Progenitor cell of endocrine pancreas (in vitro differentiated cells): Measurements from ENCODE around the gene PTGS1. TPM values are rescaled to one million over a fixed set of nuclear protein-coding genes. Genes with fewer than 3 reads are reported as not detected.

Experiments
- DNase-seq: peaks from one replicate; pipeline ENCODE4 v3.0.0; 2021; ENCODE audit warnings: low spot score; ENCODE audit not compliant: unreplicated experiment
- H3K27ac Mint-ChIP-seq: 2 replicates; pipeline ENCODE4 v1.8.0; 2021; ENCODE audit warnings: mild to moderate bottlenecking, moderate library complexity, mixed read lengths
- H3K27me3 Mint-ChIP-seq: 2 replicates; pipeline ENCODE4 v1.8.0; 2021; ENCODE audit warnings: mixed read lengths
- H3K36me3 Mint-ChIP-seq: 2 replicates; pipeline ENCODE4 v1.8.0; 2022; ENCODE audit warnings: mixed read lengths; ENCODE audit not compliant: insufficient read depth
- H3K4me1 Mint-ChIP-seq: 2 replicates; pipeline ENCODE4 v1.8.0; 2021; ENCODE audit warnings: low read depth, mixed read lengths
- H3K4me3 Mint-ChIP-seq: 2 replicates; pipeline ENCODE4 v1.8.0; 2021; ENCODE audit warnings: low read depth, mild to moderate bottlenecking, moderate library complexity, mixed read lengths
- H3K9me3 Mint-ChIP-seq: 2 replicates; pipeline ENCODE4 v1.8.0; 2021; ENCODE audit warnings: low read depth, mixed read lengths
- total RNA-seq: library from RNA; stranded (reverse); gene quantifications from 2 replicates; pipeline ENCODE4 v1.2.1, GENCODE V29; 2021
- TF ChIP-seq, protein P1 (sequence below): fragments of 200-600 bp; sonication (generic); IDR thresholded peaks from one replicate; pipeline ENCODE4 v1.5.0; 2021; ENCODE audit warnings: antibody characterized with exemption, mild to moderate bottlenecking; ENCODE audit not compliant: unreplicated experiment

Gene PTGS1
- total RNA-seq, 1 donor from 2014 or later = 0.07 TPM

DNA sequence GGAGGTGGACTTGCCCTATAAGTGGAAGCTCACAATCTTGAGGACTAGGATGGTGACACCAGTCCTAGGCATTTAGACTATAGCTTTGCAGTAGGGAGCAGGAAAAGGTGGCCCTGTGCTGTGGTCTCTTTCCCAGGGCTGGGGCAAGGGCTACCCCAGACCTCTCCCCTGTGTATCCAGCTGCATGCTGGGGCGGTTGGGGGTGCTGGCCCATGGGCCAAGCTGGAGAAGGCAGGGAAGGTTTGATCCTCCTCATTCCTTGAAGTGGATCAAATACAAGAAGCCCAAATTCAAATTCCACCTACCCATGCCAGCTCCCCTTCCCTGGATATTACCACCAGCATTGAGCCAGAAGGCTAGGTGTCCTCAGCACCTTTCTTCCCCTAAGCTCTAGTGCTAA lies 2.2 kb upstream of the PTGS1 start:
- peaks cover 2% of the 10 kb centered on the region for H3K4me1 Mint-ChIP-seq
- H3K4me3 Mint-ChIP-seq = no peak overlapping the region
- H3K36me3 Mint-ChIP-seq = no peaks in the 10 kb centered on the region
- DNase-seq = no peak
- H3K27me3 Mint-ChIP-seq = peaks cover 43% of the 10 kb centered on the region
- no peaks in the 10 kb centered on the region for H3K9me3 Mint-ChIP-seq
- TF ChIP-seq, protein P1, sequence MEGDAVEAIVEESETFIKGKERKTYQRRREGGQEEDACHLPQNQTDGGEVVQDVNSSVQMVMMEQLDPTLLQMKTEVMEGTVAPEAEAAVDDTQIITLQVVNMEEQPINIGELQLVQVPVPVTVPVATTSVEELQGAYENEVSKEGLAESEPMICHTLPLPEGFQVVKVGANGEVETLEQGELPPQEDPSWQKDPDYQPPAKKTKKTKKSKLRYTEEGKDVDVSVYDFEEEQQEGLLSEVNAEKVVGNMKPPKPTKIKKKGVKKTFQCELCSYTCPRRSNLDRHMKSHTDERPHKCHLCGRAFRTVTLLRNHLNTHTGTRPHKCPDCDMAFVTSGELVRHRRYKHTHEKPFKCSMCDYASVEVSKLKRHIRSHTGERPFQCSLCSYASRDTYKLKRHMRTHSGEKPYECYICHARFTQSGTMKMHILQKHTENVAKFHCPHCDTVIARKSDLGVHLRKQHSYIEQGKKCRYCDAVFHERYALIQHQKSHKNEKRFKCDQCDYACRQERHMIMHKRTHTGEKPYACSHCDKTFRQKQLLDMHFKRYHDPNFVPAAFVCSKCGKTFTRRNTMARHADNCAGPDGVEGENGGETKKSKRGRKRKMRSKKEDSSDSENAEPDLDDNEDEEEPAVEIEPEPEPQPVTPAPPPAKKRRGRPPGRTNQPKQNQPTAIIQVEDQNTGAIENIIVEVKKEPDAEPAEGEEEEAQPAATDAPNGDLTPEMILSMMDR = no peak
- H3K27ac Mint-ChIP-seq = no peak overlapping the region

DNA sequence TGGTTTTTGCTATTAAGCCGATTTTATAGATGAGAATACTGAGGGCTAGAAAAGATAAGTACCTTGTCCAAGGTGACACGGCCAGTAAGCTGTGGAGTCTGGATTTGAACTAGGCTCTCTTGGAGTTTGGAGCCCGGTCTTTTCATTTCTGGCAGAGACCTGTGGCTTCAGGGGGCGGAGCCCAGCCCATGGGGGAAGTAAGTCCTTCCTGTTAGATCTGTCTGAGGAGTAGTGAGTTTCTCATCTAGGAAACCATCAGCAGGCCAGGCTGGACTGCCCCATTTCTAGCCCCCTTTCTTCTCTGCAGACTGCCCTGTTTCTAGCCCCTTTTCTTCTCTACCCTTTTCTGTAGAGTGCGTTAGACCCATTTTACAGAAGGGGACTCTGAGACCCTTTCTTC lies 521 bp upstream of the PTGS1 start:
- Mint-ChIP-seq H3K4me1 (peaks cover 2% of the 10 kb centered on the region), H3K27me3 (peaks cover 53% of the 10 kb centered on the region), H3K9me3 (no peaks in the 10 kb centered on the region), H3K36me3 (no peaks in the 10 kb centered on the region), H3K4me3 (no peak overlapping the region), H3K27ac (no peak overlapping the region)
- TF ChIP-seq, protein P1 = no peak
- no peak for DNase-seq

DNA sequence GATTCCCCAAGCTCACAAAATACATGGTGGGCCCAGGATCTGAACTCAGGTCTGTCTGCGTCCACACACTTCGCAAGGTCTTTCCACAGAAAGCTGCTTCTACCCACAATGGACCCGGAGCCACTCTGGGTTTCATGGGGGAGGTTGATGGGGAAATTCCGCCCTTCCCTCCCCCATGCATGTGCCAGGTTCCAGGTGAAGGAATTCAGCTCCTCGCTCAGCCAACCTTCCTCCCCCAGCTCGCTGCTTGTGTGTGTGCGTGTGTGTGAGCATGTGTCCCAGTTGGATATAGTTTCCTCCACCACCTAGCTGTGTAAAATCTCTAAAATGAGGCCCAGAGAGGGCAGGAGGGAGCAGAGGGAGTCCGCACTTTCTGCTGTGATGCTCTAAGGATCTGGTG lies 1.0 kb downstream of the PTGS1 start:
- Mint-ChIP-seq H3K9me3 (no peaks in the 10 kb centered on the region), H3K4me1 (peaks cover 13% of the 10 kb centered on the region), H3K36me3 (no peaks in the 10 kb centered on the region), H3K27me3 (peaks cover 58% of the 10 kb centered on the region), H3K27ac (no peak overlapping the region), H3K4me3 (no peak overlapping the region)
- TF ChIP-seq, protein P1 = no peak
- DNase-seq = no peak

DNA sequence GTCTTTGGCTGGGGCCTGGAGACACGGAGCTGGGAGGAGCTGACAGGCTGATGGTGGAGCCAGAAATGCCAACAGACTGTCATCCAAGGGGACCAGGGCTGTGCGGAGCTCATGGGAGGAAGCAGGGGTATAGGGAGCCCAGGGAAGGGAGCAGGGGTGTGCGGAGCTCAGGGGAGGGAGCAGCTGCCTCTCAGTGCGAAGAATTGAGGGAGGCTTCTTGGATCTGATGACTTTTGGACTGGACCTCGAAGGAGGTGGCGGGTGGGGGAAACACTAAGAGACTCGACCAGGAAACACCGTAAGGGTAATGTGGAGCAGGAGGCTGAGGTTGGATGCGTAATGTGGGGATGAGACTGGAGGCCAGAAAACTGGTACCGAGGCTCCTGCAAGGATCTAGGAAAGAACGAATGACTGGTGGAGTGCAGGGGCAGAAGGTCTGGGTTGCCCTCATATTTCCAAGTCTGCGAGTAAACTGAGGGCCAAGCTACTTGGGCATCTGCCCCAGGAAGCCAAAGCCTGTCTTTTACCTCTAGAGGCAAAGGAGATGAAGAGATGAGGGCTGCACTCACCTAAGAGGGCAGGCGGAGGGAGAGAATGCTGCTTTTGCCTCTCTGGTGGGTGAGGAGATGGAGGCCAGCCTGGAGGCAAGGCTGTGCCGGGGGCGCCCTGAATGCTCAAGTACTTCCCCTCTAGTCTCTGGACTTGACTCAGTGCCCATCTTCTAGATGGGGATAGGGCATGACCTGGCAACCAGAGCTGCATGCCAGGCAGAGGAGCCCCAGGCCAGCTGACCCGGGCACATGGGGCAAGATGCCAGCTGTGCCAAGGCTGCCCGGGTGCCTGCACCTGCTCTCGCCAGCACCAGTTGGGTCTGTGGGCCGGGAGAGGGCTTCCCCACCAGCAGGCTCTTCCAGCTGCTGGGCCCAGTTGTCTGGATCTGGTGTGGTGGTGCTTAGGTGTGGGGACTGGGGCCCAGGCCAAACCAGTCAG lies 2.3 kb downstream of the PTGS1 start:
- no peak overlapping the region for H3K27ac Mint-ChIP-seq
- no peaks in the 10 kb centered on the region for H3K9me3 Mint-ChIP-seq
- H3K4me3 Mint-ChIP-seq = no peak overlapping the region
- peaks cover 13% of the 10 kb centered on the region for H3K4me1 Mint-ChIP-seq
- DNase-seq = no peak
- no peaks in the 10 kb centered on the region for H3K36me3 Mint-ChIP-seq
- TF ChIP-seq, protein P1 = no peak
- H3K27me3 Mint-ChIP-seq = peaks cover 62% of the 10 kb centered on the region

DNA sequence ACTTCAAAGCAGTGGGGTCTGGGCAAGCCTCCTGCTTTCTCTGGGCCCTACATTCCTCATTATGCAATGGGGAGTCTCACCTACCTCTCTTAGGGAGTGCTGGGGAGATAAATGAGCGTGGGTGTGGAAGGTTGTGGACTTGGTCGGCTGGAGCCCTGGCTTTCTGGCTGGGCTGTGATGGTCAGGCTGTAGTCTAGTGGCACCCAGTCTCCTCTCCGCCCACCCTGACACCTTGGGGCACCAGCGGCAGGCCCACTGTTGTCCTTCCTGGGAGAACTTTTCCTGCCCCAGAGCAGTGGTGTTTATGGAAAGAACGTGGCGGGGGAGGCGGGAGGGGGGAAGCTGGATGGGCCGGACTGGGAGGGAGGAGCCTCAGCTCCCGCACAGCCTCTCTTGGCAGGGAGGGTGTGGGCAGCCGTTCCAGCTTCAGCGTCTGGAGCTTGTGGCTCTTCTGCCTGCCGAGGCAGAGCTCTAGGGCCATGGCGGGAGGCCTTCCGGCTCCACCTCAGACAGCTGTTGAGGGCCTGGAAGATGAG lies 4.1 kb downstream of the PTGS1 start:
- no peak for DNase-seq
- H3K27ac Mint-ChIP-seq = no peak overlapping the region
- no peaks in the 10 kb centered on the region for H3K36me3 Mint-ChIP-seq
- no peaks in the 10 kb centered on the region for H3K9me3 Mint-ChIP-seq
- TF ChIP-seq, protein P1 = no peak
- peaks cover 55% of the 10 kb centered on the region for H3K27me3 Mint-ChIP-seq
- peaks cover 13% of the 10 kb centered on the region for H3K4me1 Mint-ChIP-seq
- no peak overlapping the region for H3K4me3 Mint-ChIP-seq
